WTC11 (cell line): Measurements from ENCODE around the gene MIEF2. TPM values are rescaled to one million over a fixed set of nuclear protein-coding genes. Genes with fewer than 3 reads are reported as not detected.

Experiments used
- ATAC-seq: fragments of 200-7000 bp; cut with Tn5 transposase; 2 replicates; pipeline ENCODE4 v1.10.0; 2021; ENCODE audit warnings: mild to moderate bottlenecking, moderate library complexity
- CTCF ChIA-PET: fragments of 300-600 bp; sonication (Branson Sonifier 250); formaldehyde crosslinking; loops from one replicate; lab custom pipeline; 2021; ENCODE audit warnings: antibody characterized with exemption; lab: Charles Lee
- POLR2A ChIA-PET: fragments of 350-600 bp; sonication (Branson Sonifier 250); formaldehyde crosslinking; loops from one replicate; lab custom pipeline; 2021; ENCODE audit warnings: antibody characterized with exemption; lab: Charles Lee
- DNase-seq: peaks from one replicate; pipeline ENCODE4 v3.0.0; 2021; ENCODE audit warnings: low spot score
- H3K27ac Mint-ChIP-seq: 2 replicates; pipeline ENCODE4 v1.8.0; 2021; ENCODE audit warnings: mixed read lengths
- H3K27me3 Mint-ChIP-seq: 2 replicates; pipeline ENCODE4 v1.8.0; 2021; ENCODE audit warnings: low read depth, mild to moderate bottlenecking, moderate library complexity, mixed read lengths
- H3K36me3 Mint-ChIP-seq: 2 replicates; pipeline ENCODE4 v1.8.0; 2021; ENCODE audit warnings: mixed read lengths
- H3K4me1 Mint-ChIP-seq: 2 replicates; pipeline ENCODE4 v1.8.0; 2022; ENCODE audit warnings: mixed read lengths
- H3K4me3 Mint-ChIP-seq: 2 replicates; pipeline ENCODE4 v1.8.0; 2021; ENCODE audit warnings: mild to moderate bottlenecking, moderate library complexity, mixed read lengths
- H3K9me3 Mint-ChIP-seq: 2 replicates; pipeline ENCODE4 v1.8.0; 2021; ENCODE audit warnings: mixed read lengths
- ESRRA ChIP-seq: sonication (generic); formaldehyde crosslinking; IDR thresholded peaks from 2 replicates; pipeline ENCODE4 v1.8.1; 2022; ENCODE audit warnings: mild to moderate bottlenecking, missing genetic modification reagents, borderline replicate concordance
- ETV6 ChIP-seq: sonication (generic); formaldehyde crosslinking; IDR thresholded peaks from 2 replicates; pipeline ENCODE4 v1.8.1; 2022; ENCODE audit warnings: mild to moderate bottlenecking, missing genetic modification reagents
- FOXP1 ChIP-seq: sonication (generic); formaldehyde crosslinking; IDR thresholded peaks from 2 replicates; pipeline ENCODE4 v1.8.0; 2022; ENCODE audit warnings: missing genetic modification reagents, mild to moderate bottlenecking, moderate library complexity, borderline replicate concordance
- GTF2I ChIP-seq: fragments of 250-450 bp; sonication (Bioruptor Pico); conservative IDR thresholded peaks from 2 replicates; pipeline ENCODE4 v1.4.0; 2021; ENCODE audit warnings: mild to moderate bottlenecking
- MXD4 ChIP-seq: fragments of 250-450 bp; sonication (Bioruptor Pico); IDR thresholded peaks from 2 replicates; pipeline ENCODE4 v1.8.0; 2021; ENCODE audit warnings: mild to moderate bottlenecking, moderate library complexity, borderline replicate concordance
- MYBL2 ChIP-seq: sonication (generic); formaldehyde crosslinking; IDR thresholded peaks from 2 replicates; pipeline ENCODE4 v1.8.1; 2023; ENCODE audit warnings: mild to moderate bottlenecking, moderate library complexity, missing genetic modification reagents
- SOX15 ChIP-seq: fragments of 250-450 bp; sonication (Bioruptor Pico); IDR thresholded peaks from 2 replicates; pipeline ENCODE4 v1.9.0; 2021; ENCODE audit warnings: mild to moderate bottlenecking
- SP1 ChIP-seq: sonication (generic); formaldehyde crosslinking; conservative IDR thresholded peaks from 2 replicates; pipeline ENCODE4 v1.8.1; 2022; ENCODE audit warnings: missing genetic modification reagents
- TP53 ChIP-seq: sonication (generic); formaldehyde crosslinking; IDR thresholded peaks from 2 replicates; pipeline ENCODE4 v1.8.1; 2023; ENCODE audit warnings: mild to moderate bottlenecking, missing genetic modification reagents
- ZBTB21 ChIP-seq: sonication (generic); formaldehyde crosslinking; IDR thresholded peaks from 2 replicates; pipeline ENCODE4 v1.8.1; 2023; ENCODE audit warnings: mild to moderate bottlenecking, missing genetic modification reagents, borderline replicate concordance
- ZNF138 ChIP-seq: sonication (generic); formaldehyde crosslinking; conservative IDR thresholded peaks from 2 replicates; pipeline ENCODE4 v1.8.1; 2022; ENCODE audit warnings: mild to moderate bottlenecking, moderate library complexity, missing genetic modification reagents
- ZNF263 ChIP-seq: sonication (generic); formaldehyde crosslinking; IDR thresholded peaks from 2 replicates; pipeline ENCODE4 v1.8.1; 2022; ENCODE audit warnings: low read depth, mild to moderate bottlenecking, moderate library complexity, missing genetic modification reagents
- ZNF416 ChIP-seq: fragments of 250-450 bp; sonication (Bioruptor Pico); IDR thresholded peaks from 2 replicates; pipeline ENCODE4 v1.9.0; 2021; ENCODE audit warnings: mild to moderate bottlenecking, inconsistent platforms
- ZNF423 ChIP-seq: fragments of 250-450 bp; sonication (Bioruptor Pico); IDR thresholded peaks from 2 replicates; pipeline ENCODE4 v2.1.2; 2022; ENCODE audit warnings: mild to moderate bottlenecking, moderate library complexity
- total RNA-seq: library from RNA; stranded (reverse); gene quantifications from 3 replicates; pipeline ENCODE4 v1.2.3, GENCODE V29; 2021
- TF ChIP-seq, protein P1 (sequence below): fragments of 250-450 bp; sonication (Bioruptor Pico); IDR thresholded peaks from 2 replicates; pipeline ENCODE4 v1.8.0; 2021; ENCODE audit warnings: mild to moderate bottlenecking
- TF ChIP-seq, protein P2 (sequence below): sonication (generic); formaldehyde crosslinking; IDR thresholded peaks from 2 replicates; pipeline ENCODE4 v1.8.0; 2022; ENCODE audit warnings: mild to moderate bottlenecking, missing genetic modification reagents
- TF ChIP-seq, protein P3 (sequence below): sonication (generic); formaldehyde crosslinking; conservative IDR thresholded peaks from 2 replicates; pipeline ENCODE4 v1.8.1; 2023; ENCODE audit warnings: mild to moderate bottlenecking, low read depth, missing genetic modification reagents, moderate library complexity
- TF ChIP-seq, protein P4 (sequence below): sonication (generic); formaldehyde crosslinking; IDR thresholded peaks from 2 replicates; pipeline ENCODE4 v1.8.0; 2022; ENCODE audit warnings: mild to moderate bottlenecking, missing genetic modification reagents
- TF ChIP-seq, protein P5 (sequence below): sonication (generic); formaldehyde crosslinking; IDR thresholded peaks from 2 replicates; pipeline ENCODE4 v1.8.0; 2022; ENCODE audit warnings: missing genetic modification reagents
- TF ChIP-seq, protein P6 (sequence below): sonication (generic); formaldehyde crosslinking; IDR thresholded peaks from 2 replicates; pipeline ENCODE4 v1.8.1; 2023; ENCODE audit warnings: mild to moderate bottlenecking, missing genetic modification reagents
- TF ChIP-seq, protein P7 (sequence below): sonication (generic); formaldehyde crosslinking; IDR thresholded peaks from 2 replicates; pipeline ENCODE4 v1.8.1; 2023; ENCODE audit warnings: mild to moderate bottlenecking, missing genetic modification reagents, moderate library complexity

MIEF2 gene
- total RNA-seq, 1 experiment from 2014 or later, result 18.8 TPM

DNA sequence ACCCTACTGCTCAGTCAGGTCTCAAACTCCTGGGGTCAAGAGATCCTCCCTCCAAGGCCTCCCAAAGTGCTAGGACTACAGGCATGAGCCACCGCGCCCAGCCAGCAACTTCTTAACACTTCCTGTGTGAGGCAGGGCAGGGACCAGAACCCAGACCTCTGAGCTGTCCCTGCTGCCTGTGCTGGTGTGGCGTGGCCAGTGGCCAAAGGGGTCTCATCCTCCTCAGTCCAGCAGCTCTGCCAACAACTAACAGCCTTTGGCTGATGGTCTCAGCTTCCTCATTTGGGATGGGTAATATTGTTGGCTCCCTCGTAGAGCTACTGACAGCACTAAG lies 36.4 kb upstream of the MIEF2 start:
- TF ChIP-seq, protein P1, sequence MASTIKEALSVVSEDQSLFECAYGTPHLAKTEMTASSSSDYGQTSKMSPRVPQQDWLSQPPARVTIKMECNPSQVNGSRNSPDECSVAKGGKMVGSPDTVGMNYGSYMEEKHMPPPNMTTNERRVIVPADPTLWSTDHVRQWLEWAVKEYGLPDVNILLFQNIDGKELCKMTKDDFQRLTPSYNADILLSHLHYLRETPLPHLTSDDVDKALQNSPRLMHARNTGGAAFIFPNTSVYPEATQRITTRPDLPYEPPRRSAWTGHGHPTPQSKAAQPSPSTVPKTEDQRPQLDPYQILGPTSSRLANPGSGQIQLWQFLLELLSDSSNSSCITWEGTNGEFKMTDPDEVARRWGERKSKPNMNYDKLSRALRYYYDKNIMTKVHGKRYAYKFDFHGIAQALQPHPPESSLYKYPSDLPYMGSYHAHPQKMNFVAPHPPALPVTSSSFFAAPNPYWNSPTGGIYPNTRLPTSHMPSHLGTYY (CRISPR knock-in tag), result no peak
- TF ChIP-seq MXD4, result no peak
- TF ChIP-seq ZNF263 (CRISPR knock-in tag), result no peak
- no peak for ATAC-seq
- H3K27me3 Mint-ChIP-seq, result no peaks in the 10 kb centered on the region
- no peaks in the 10 kb centered on the region for H3K36me3 Mint-ChIP-seq
- H3K9me3 Mint-ChIP-seq, result no peaks in the 10 kb centered on the region
- POLR2A ChIA-PET, result interaction anchor here (1.0 to 1.9 kb wide), 7 partner anchors 23 to 139 kb away, joined by 3 to 17 read pairs (median 4); partner anchors contain the start of genes ALKBH5, MIEF2 and SHMT1
- peak overlapping the region; percentile 93 for H3K4me3 Mint-ChIP-seq
- CTCF ChIA-PET, result interaction anchor here (0.7 to 1.9 kb wide), 9 partner anchors 23 to 84 kb away, joined by 3 to 11 read pairs (median 6); no protein-coding TSS in a partner anchor
- DNase-seq, result no peak
- H3K4me1 Mint-ChIP-seq, result peaks cover 26% of the 10 kb centered on the region
- peak overlapping the region; percentile 100 for H3K27ac Mint-ChIP-seq

DNA sequence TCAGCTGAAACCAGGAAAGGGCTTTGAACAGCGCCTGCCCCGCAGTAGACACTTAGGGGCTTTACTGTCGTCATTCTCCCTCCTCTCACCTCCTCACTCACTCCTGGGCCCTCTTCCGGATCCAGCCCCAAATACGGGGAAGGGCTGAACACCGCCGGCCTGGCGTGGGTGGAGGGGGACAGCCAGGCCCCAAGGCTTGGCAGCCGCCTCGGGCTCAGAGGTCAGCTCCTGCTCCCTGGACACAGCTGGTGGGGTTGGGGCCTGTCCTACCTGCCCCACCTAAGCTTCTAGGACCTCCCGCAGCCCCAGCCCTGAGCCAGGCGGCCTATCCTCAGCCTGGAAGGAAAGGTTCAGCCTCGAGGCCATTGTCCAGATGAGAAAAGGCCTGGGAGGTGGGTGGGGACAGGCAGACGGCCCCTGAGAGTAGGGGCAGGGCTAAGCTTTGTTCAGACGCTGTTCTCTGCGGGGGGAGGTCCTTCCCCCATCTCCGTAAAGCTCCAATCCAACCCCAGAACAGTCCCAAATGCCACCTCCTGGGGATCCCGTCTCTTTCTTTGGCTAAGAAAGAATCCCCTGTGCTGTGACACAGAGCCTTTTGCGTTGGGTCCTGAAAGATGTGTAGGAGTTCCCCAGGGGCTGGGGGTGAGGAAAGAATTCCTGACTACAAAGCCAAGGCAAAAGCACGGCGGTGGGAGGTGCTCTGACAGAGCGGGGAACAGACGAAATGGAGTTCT lies 35.9 kb upstream of the MIEF2 start:
- CTCF ChIA-PET, result interaction anchor here (0.7 to 1.9 kb wide), 9 partner anchors 23 to 85 kb away, joined by 3 to 11 read pairs (median 6); no protein-coding TSS in a partner anchor
- peak; percentile 86 for ATAC-seq
- peaks cover 23% of the 10 kb centered on the region for H3K4me1 Mint-ChIP-seq
- TF ChIP-seq, protein P2, sequence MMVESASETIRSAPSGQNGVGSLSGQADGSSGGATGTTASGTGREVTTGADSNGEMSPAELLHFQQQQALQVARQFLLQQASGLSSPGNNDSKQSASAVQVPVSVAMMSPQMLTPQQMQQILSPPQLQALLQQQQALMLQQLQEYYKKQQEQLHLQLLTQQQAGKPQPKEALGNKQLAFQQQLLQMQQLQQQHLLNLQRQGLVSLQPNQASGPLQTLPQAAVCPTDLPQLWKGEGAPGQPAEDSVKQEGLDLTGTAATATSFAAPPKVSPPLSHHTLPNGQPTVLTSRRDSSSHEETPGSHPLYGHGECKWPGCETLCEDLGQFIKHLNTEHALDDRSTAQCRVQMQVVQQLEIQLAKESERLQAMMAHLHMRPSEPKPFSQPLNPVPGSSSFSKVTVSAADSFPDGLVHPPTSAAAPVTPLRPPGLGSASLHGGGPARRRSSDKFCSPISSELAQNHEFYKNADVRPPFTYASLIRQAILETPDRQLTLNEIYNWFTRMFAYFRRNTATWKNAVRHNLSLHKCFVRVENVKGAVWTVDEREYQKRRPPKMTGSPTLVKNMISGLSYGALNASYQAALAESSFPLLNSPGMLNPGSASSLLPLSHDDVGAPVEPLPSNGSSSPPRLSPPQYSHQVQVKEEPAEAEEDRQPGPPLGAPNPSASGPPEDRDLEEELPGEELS, result peak; percentile 22; the same call in 1 of the 2 replicates
- 0 out of 2 replicates have a peak, but pooled peaks have one; percentile 20 for TF ChIP-seq ZBTB21 (CRISPR knock-in tag)
- TF ChIP-seq, protein P3, sequence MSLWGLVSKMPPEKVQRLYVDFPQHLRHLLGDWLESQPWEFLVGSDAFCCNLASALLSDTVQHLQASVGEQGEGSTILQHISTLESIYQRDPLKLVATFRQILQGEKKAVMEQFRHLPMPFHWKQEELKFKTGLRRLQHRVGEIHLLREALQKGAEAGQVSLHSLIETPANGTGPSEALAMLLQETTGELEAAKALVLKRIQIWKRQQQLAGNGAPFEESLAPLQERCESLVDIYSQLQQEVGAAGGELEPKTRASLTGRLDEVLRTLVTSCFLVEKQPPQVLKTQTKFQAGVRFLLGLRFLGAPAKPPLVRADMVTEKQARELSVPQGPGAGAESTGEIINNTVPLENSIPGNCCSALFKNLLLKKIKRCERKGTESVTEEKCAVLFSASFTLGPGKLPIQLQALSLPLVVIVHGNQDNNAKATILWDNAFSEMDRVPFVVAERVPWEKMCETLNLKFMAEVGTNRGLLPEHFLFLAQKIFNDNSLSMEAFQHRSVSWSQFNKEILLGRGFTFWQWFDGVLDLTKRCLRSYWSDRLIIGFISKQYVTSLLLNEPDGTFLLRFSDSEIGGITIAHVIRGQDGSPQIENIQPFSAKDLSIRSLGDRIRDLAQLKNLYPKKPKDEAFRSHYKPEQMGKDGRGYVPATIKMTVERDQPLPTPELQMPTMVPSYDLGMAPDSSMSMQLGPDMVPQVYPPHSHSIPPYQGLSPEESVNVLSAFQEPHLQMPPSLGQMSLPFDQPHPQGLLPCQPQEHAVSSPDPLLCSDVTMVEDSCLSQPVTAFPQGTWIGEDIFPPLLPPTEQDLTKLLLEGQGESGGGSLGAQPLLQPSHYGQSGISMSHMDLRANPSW, result 0 out of 2 replicates have a peak, but pooled peaks have one; percentile 72
- no peak for TF ChIP-seq ZNF263 (CRISPR knock-in tag)
- no peak for TF ChIP-seq SOX15 (CRISPR knock-in tag)
- TF ChIP-seq SP1, result peak; percentile 74
- peak; percentile 62; the same call in 1 of the 2 replicates for TF ChIP-seq ZNF416 (CRISPR knock-in tag)
- no peak for TF ChIP-seq ZNF138 (CRISPR knock-in tag)
- TF ChIP-seq ETV6 (CRISPR knock-in tag), result 0 out of 2 replicates have a peak, but pooled peaks have one; percentile 20
- TF ChIP-seq, protein P4, sequence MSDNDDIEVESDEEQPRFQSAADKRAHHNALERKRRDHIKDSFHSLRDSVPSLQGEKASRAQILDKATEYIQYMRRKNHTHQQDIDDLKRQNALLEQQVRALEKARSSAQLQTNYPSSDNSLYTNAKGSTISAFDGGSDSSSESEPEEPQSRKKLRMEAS (CRISPR knock-in tag), result peak; percentile 63; the same call in 1 of the 2 replicates
- TF ChIP-seq GTF2I (CRISPR knock-in tag), result no peak
- peak; percentile 74 for TF ChIP-seq FOXP1
- 0 out of 2 replicates have a peak, but pooled peaks have one; percentile 8 for TF ChIP-seq MYBL2 (CRISPR knock-in tag)
- TF ChIP-seq, protein P5, sequence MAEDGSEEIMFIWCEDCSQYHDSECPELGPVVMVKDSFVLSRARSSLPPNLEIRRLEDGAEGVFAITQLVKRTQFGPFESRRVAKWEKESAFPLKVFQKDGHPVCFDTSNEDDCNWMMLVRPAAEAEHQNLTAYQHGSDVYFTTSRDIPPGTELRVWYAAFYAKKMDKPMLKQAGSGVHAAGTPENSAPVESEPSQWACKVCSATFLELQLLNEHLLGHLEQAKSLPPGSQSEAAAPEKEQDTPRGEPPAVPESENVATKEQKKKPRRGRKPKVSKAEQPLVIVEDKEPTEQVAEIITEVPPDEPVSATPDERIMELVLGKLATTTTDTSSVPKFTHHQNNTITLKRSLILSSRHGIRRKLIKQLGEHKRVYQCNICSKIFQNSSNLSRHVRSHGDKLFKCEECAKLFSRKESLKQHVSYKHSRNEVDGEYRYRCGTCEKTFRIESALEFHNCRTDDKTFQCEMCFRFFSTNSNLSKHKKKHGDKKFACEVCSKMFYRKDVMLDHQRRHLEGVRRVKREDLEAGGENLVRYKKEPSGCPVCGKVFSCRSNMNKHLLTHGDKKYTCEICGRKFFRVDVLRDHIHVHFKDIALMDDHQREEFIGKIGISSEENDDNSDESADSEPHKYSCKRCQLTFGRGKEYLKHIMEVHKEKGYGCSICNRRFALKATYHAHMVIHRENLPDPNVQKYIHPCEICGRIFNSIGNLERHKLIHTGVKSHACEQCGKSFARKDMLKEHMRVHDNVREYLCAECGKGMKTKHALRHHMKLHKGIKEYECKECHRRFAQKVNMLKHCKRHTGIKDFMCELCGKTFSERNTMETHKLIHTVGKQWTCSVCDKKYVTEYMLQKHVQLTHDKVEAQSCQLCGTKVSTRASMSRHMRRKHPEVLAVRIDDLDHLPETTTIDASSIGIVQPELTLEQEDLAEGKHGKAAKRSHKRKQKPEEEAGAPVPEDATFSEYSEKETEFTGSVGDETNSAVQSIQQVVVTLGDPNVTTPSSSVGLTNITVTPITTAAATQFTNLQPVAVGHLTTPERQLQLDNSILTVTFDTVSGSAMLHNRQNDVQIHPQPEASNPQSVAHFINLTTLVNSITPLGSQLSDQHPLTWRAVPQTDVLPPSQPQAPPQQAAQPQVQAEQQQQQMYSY (CRISPR knock-in tag), result no peak
- TF ChIP-seq ZNF423 (CRISPR knock-in tag), result no peak
- TF ChIP-seq TP53 (CRISPR knock-in tag), result 0 out of 2 replicates have a peak, but pooled peaks have one; percentile 19
- TF ChIP-seq, protein P6, sequence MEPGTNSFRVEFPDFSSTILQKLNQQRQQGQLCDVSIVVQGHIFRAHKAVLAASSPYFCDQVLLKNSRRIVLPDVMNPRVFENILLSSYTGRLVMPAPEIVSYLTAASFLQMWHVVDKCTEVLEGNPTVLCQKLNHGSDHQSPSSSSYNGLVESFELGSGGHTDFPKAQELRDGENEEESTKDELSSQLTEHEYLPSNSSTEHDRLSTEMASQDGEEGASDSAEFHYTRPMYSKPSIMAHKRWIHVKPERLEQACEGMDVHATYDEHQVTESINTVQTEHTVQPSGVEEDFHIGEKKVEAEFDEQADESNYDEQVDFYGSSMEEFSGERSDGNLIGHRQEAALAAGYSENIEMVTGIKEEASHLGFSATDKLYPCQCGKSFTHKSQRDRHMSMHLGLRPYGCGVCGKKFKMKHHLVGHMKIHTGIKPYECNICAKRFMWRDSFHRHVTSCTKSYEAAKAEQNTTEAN (CRISPR knock-in tag), result 0 out of 2 replicates have a peak, but pooled peaks have one; percentile 23
- TF ChIP-seq, protein P7, sequence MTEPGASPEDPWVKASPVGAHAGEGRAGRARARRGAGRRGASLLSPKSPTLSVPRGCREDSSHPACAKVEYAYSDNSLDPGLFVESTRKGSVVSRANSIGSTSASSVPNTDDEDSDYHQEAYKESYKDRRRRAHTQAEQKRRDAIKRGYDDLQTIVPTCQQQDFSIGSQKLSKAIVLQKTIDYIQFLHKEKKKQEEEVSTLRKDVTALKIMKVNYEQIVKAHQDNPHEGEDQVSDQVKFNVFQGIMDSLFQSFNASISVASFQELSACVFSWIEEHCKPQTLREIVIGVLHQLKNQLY (CRISPR knock-in tag), result no peak
- no peak for TF ChIP-seq ESRRA (CRISPR knock-in tag)

More for the DNA sequence above, 35.9 kb upstream of the MIEF2 start:
- Mint-ChIP-seq H3K4me3 (peak overlapping the region; percentile 93), H3K27me3 (no peaks in the 10 kb centered on the region), H3K9me3 (no peaks in the 10 kb centered on the region), H3K27ac (peak overlapping the region; percentile 100), H3K36me3 (no peaks in the 10 kb centered on the region)
- DNase-seq, result peak; percentile 82
- POLR2A ChIA-PET, result interaction anchor here (0.8 to 1.9 kb wide), 8 partner anchors 23 to 139 kb away, joined by 3 to 17 read pairs (median 4); partner anchors contain the start of genes ALKBH5, MIEF2 and SHMT1
